GM12892 (cell line): Measurements from ENCODE around the gene PSMG4.

Experiments
- DNase-seq: peaks from one replicate; pipeline ENCODE4 v3.0.0; 2011; ENCODE audit not compliant: insufficient read length
- FAIRE-seq: peaks from 2 replicates; lab custom pipeline; 2011; peaks lifted over from hg19 to GRCh38; lab: Jason Lieb, UNC
- POLR2A ChIP-seq: IDR thresholded peaks from 2 replicates; pipeline ENCODE4 v1.6.1; 2011; ENCODE audit warnings: low read depth, low read length, control low read depth
- POLR2AphosphoS5 ChIP-seq: IDR thresholded peaks from 2 replicates; pipeline ENCODE4 v1.6.1; 2011; ENCODE audit warnings: low read depth, low read length, control low read depth
- TAF1 ChIP-seq: IDR thresholded peaks from 2 replicates; pipeline ENCODE4 v1.6.1; 2011; ENCODE audit warnings: low read depth, mild to moderate bottlenecking, control low read depth, low read length, borderline replicate concordance

The PSMG4 gene

GRCh38 chr6:3226481-3227362 lies 32.0 kb upstream of the PSMG4 start:
- peak; percentile 61 for FAIRE-seq
- DNase-seq, result peak; percentile 56

GRCh38 chr6:3227363-3228045 lies 31.2 kb upstream of the PSMG4 start, which contains the start of gene TUBB2B:
Gene TUBB2B, minus strand, starts transcription at chr6:3227653. Its CDS starts 110 bp downstream, at chr6:3227543.
- DNase-seq (no peak), FAIRE-seq (peak; percentile 24)

More at GRCh38 chr6:3226481-3227362, 32.0 kb upstream of the PSMG4 start:
- TF ChIP-seq TAF1 (no peak), POLR2AphosphoS5 (no peak), POLR2A (no peak)

GRCh38 chr6:3228046-3228671 lies 30.6 kb upstream of the PSMG4 start:
- no peak for TF ChIP-seq POLR2A
- TF ChIP-seq TAF1, result no peak
- no peak for TF ChIP-seq POLR2AphosphoS5
- DNase-seq, result no peak
- no peak for FAIRE-seq

More at GRCh38 chr6:3227363-3228045, 31.2 kb upstream of the PSMG4 start, which contains the start of gene TUBB2B:
- TF ChIP-seq TAF1 (no peak), POLR2A (peak; percentile 79), POLR2AphosphoS5 (peak; percentile 26; the same call in 1 of the 2 replicates)

GRCh38 chr6:3228771-3229565 lies 29.8 kb upstream of the PSMG4 start:
- FAIRE-seq (no peak), DNase-seq (no peak)
- no peak for TF ChIP-seq POLR2A
- no peak for TF ChIP-seq TAF1
- no peak for TF ChIP-seq POLR2AphosphoS5

GRCh38 chr6:3229566-3230178 lies 29.1 kb upstream of the PSMG4 start:
- TF ChIP-seq POLR2AphosphoS5 (no peak), TAF1 (no peak), POLR2A (no peak)
- FAIRE-seq, result peak; percentile 14
- no peak for DNase-seq

- FAIRE-seq (no peak), DNase-seq (no peak)
- no peak for TF ChIP-seq TAF1
- TF ChIP-seq POLR2AphosphoS5, result no peak
- TF ChIP-seq POLR2A, result no peak
These were observed 28.4 kb upstream of the PSMG4 start for GRCh38 chr6:3230256-3230882.

GRCh38 chr6:3230900-3231246 lies 27.9 kb upstream of the PSMG4 start:
- FAIRE-seq, result no peak

GRCh38 chr6:3231247-3232016 lies 27.3 kb upstream of the PSMG4 start:
- DNase-seq (no peak), FAIRE-seq (no peak)
- TF ChIP-seq POLR2AphosphoS5, result no peak
- TF ChIP-seq POLR2A, result no peak
- no peak; the same call in 1 of the 2 replicates for TF ChIP-seq TAF1

More at GRCh38 chr6:3230900-3231246, 27.9 kb upstream of the PSMG4 start:
- DNase-seq, result no peak
- no peak for TF ChIP-seq POLR2AphosphoS5
- no peak for TF ChIP-seq POLR2A
- TF ChIP-seq TAF1, result no peak
